Measurements from ENCODE around the gene RNF183. TPM values are rescaled to one million over a fixed set of nuclear protein-coding genes. Genes with fewer than 3 reads are reported as not detected.

Gene RNF183
- total RNA-seq, 1 experiment from 2014 or later = not detected

GRCh38 chr9:113258282-113258681 is 44.9 kb downstream of the RNF183 start:
- in situ Hi-C loops (cut with HindIII; ENCODE audit: low pct_unique_long_range_greater_than_20kb, low sequenced_read_pairs) (no loop called here), intact Hi-C loops (cut with micrococcal nuclease; ENCODE audit: unreplicated experiment) (no loop called here)
- H3K36me3 ChIP-seq (ENCODE audit: control insufficient read depth, insufficient read depth, low read length) = no peaks in the 10 kb centered on the region; the same call in 1 of the 2 replicates
- ATAC-seq = no peak
- no peaks in the 10 kb centered on the region for H3K9me3 ChIP-seq (ENCODE audit: control insufficient read depth, insufficient read depth, low read depth, low read length)
- H3K27me3 ChIP-seq (ENCODE audit: control insufficient read depth, insufficient read depth, low read length) = no peaks in the 10 kb centered on the region
- H3K4me1 ChIP-seq (ENCODE audit: control insufficient read depth, insufficient read depth, low read length) = no peaks in the 10 kb centered on the region
- no TSS peak for BruUV-seq (replicated peaks)
- ChIA-PET CTCF (no interaction called here), POLR2A (no interaction called here)
- no peak overlapping the region for H3K4me3 ChIP-seq (ENCODE audit: low read depth in 2 of 2, low read length in 2 of 2)
- no peak overlapping the region for H3K27ac ChIP-seq (ENCODE audit: low read length)
- no peak for DNase-seq (ENCODE audit: low read depth, low spot score)
- TF ChIP-seq POLR2AphosphoS5 (IDR thresholded peaks at IDR 0.05; ENCODE audit: low read depth, low read length) = no peak

GRCh38 chr9:113257863-113258262 is 45.3 kb downstream of the RNF183 start:
- no peaks in the 10 kb centered on the region for H3K27me3 ChIP-seq (ENCODE audit: control insufficient read depth, insufficient read depth, low read length)
- H3K27ac ChIP-seq (ENCODE audit: low read length) = no peak overlapping the region
- no peak for DNase-seq (ENCODE audit: low read depth, low spot score)
- ChIA-PET POLR2A (no interaction called here), CTCF (no interaction called here)
- no peak for TF ChIP-seq SIN3A (IDR thresholded peaks at IDR 0.05; ENCODE audit: borderline replicate concordance, insufficient read depth, low read depth, low read length)
- TF ChIP-seq POLR2AphosphoS5 (IDR thresholded peaks at IDR 0.05; ENCODE audit: low read depth, low read length) = no peak
- TF ChIP-seq, protein P1, sequence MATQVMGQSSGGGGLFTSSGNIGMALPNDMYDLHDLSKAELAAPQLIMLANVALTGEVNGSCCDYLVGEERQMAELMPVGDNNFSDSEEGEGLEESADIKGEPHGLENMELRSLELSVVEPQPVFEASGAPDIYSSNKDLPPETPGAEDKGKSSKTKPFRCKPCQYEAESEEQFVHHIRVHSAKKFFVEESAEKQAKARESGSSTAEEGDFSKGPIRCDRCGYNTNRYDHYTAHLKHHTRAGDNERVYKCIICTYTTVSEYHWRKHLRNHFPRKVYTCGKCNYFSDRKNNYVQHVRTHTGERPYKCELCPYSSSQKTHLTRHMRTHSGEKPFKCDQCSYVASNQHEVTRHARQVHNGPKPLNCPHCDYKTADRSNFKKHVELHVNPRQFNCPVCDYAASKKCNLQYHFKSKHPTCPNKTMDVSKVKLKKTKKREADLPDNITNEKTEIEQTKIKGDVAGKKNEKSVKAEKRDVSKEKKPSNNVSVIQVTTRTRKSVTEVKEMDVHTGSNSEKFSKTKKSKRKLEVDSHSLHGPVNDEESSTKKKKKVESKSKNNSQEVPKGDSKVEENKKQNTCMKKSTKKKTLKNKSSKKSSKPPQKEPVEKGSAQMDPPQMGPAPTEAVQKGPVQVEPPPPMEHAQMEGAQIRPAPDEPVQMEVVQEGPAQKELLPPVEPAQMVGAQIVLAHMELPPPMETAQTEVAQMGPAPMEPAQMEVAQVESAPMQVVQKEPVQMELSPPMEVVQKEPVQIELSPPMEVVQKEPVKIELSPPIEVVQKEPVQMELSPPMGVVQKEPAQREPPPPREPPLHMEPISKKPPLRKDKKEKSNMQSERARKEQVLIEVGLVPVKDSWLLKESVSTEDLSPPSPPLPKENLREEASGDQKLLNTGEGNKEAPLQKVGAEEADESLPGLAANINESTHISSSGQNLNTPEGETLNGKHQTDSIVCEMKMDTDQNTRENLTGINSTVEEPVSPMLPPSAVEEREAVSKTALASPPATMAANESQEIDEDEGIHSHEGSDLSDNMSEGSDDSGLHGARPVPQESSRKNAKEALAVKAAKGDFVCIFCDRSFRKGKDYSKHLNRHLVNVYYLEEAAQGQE (IDR thresholded peaks at IDR 0.05; ENCODE audit: insufficient read depth in 1 of 2, low read depth in 2 of 2, low read length in 1 of 2) = no peak
- no peak for TF ChIP-seq CTCF (IDR thresholded peaks at IDR 0.05)
- TF ChIP-seq TCF7L2 (IDR thresholded peaks at IDR 0.05; ENCODE audit: low read depth, low read length) = no peak
- no peak for ATAC-seq
- H3K4me1 ChIP-seq (ENCODE audit: control insufficient read depth, insufficient read depth, low read length) = no peaks in the 10 kb centered on the region
- no TSS peak for BruUV-seq (replicated peaks)
- intact Hi-C loops (cut with micrococcal nuclease; ENCODE audit: unreplicated experiment) (no loop called here), in situ Hi-C loops (cut with HindIII; ENCODE audit: low pct_unique_long_range_greater_than_20kb, low sequenced_read_pairs) (no loop called here)
- no peaks in the 10 kb centered on the region; the same call in 1 of the 2 replicates for H3K36me3 ChIP-seq (ENCODE audit: control insufficient read depth, insufficient read depth, low read length)
- H3K9me3 ChIP-seq (ENCODE audit: control insufficient read depth, insufficient read depth, low read depth, low read length) = no peaks in the 10 kb centered on the region
- H3K4me3 ChIP-seq (ENCODE audit: low read depth in 2 of 2, low read length in 2 of 2) = no peak overlapping the region

GRCh38 chr9:113255438-113255837 is 47.7 kb downstream of the RNF183 start:
- POLR2A ChIA-PET = no interaction called here
- BruUV-seq (replicated peaks) = no TSS peak
- TF ChIP-seq POLR2AphosphoS5 (IDR thresholded peaks at IDR 0.05; ENCODE audit: low read depth, low read length) = no peak
- TF ChIP-seq SIN3A (IDR thresholded peaks at IDR 0.05; ENCODE audit: borderline replicate concordance, insufficient read depth, low read depth, low read length) = no peak
- TF ChIP-seq TCF7L2 (IDR thresholded peaks at IDR 0.05; ENCODE audit: low read depth, low read length) = no peak
- no peak for TF ChIP-seq CTCF (IDR thresholded peaks at IDR 0.05)
- TF ChIP-seq, protein P1 (IDR thresholded peaks at IDR 0.05; ENCODE audit: insufficient read depth in 1 of 2, low read depth in 2 of 2, low read length in 1 of 2) = no peak

More at GRCh38 chr9:113255438-113255837, 47.7 kb downstream of the RNF183 start:
- Histone ChIP-seq H3K4me3 (ENCODE audit: low read depth in 2 of 2, low read length in 2 of 2) (no peak overlapping the region), H3K9me3 (ENCODE audit: control insufficient read depth, insufficient read depth, low read depth, low read length) (no peaks in the 10 kb centered on the region), H3K27me3 (ENCODE audit: control insufficient read depth, insufficient read depth, low read length) (no peaks in the 10 kb centered on the region), H3K27ac (ENCODE audit: low read length) (no peak overlapping the region), H3K36me3 (ENCODE audit: control insufficient read depth, insufficient read depth, low read length) (no peaks in the 10 kb centered on the region; the same call in 1 of the 2 replicates), H3K4me1 (ENCODE audit: control insufficient read depth, insufficient read depth, low read length) (no peaks in the 10 kb centered on the region)
- intact Hi-C loops (cut with micrococcal nuclease; ENCODE audit: unreplicated experiment) = no loop called here
- no peak for DNase-seq (ENCODE audit: low read depth, low spot score)
- CTCF ChIA-PET = no interaction called here
- ATAC-seq = no peak
- in situ Hi-C loops (cut with HindIII; ENCODE audit: low pct_unique_long_range_greater_than_20kb, low sequenced_read_pairs) = no loop called here
